ENCODE results near the gene STT3A.
A peak's percentile ranks its signal among the peaks of the same experiment; 100 is the strongest.
"Not testable (repeated sequence)": the region's sequence is repeated elsewhere in the genome, so short reads cannot be mapped to it uniquely, and the experiment has no call there.

The STT3A gene

DNA sequence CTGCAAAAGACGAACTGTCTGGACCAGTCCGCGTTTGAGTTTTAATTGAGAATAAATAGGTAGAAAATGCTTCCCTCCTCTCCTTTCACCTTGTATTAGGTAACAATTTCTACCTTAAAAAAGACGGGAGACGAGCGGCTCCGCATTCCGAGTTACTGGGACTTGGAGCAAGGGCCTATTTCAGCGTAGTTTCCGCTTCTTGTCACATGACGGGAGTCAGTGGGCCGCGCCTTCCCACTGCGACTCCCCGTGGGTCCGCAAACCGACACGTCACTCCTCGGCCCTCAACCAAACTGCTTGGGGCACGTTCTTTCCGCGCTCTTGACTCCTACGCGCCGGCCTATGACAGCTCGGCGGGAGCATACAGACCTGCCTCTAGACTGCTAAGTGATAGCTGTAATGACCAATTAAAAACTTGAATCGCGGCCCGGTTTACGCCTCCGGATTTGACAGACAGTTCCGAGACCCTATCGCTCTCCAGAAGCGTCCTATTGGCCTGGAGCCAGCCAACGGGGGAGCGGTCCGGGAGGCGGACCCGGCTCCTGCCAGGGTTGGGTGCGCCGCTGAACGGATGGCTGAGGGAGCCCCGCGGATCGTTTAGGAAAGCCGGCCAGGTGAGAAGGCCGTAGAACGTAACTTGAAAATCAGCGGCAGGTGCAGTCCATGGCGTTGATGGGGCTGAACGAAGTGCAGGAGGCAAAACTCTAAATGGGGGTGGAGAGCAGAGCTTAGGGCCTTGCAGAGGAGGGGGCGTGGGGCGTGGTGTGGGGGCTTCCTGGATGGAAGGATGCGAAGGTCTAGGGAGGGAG is at the start of gene STT3A:
TSS of gene STT3A (plus strand) at position 548 of the 809 bp plus-strand sequence. CDS start 3,064 bp downstream, outside the sequence.
- DNase-seq (ENCODE audit: low read depth in 2 of 2, low spot score in 1 of 2): peak; percentile 96 to 97

DNA sequence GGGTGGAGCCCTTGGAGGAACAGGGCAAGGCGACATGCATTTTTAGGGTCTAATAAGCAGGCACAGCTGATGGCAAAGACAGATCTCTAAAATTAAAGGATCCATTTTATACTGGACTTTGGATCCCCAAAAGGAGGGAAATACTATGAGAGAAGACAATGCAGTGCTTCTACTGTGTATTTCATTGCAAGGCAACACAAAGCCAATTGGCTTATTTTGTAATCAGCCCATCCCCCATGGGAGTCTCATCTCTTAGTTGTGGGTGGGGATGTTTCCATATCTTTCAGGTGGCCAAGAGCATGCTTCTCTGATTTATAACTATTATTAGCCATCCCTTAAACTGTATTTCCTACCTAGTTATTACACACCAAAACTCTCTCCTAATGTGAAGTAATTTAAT is 41.9 kb upstream of the STT3A start:
- no peak for DNase-seq (ENCODE audit: low read depth in 2 of 2, low spot score in 1 of 2)

GRCh38 chr11:125551835-125552342 is 40.8 kb upstream of the STT3A start:
- DNase-seq (ENCODE audit: low read depth in 2 of 2, low spot score in 1 of 2): no peak

GRCh38 chr11:125552927-125553326 is 39.7 kb upstream of the STT3A start:
- DNase-seq (ENCODE audit: low read depth in 2 of 2, low spot score in 1 of 2): no peak

- DNase-seq (ENCODE audit: low read depth in 2 of 2, low spot score in 1 of 2): no peak
These were observed 39.3 kb upstream of the STT3A start for GRCh38 chr11:125553357-125553756.

DNA sequence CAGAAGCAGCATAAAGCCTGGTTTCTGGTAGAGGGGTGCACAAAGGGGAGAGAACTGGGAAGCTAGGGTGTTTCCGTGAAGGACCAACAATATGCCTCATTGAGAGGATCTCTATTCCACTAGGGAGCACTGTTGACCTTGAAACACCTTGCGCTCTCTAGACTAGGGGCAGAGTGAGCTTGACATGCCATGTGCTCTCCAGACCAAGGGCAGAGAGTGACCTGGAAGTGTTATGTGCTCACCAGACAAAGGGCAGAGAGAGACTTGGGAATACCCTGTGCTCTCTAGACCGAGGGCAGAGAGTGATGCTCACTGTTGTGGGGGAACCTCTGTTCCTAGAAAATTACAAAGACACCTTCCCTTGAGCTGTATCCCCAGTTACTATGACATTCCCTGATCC is 38.6 kb upstream of the STT3A start:
- DNase-seq (ENCODE audit: low read depth in 2 of 2, low spot score in 1 of 2): no peak

- no peak for DNase-seq (ENCODE audit: low read depth in 2 of 2, low spot score in 1 of 2)
These were observed 32.8 kb upstream of the STT3A start for GRCh38 chr11:125559888-125560287.

- DNase-seq (ENCODE audit: low read depth in 2 of 2, low spot score in 1 of 2): no peak
These were observed 30.7 kb upstream of the STT3A start for GRCh38 chr11:125561924-125562323.

- DNase-seq (ENCODE audit: low read depth in 2 of 2, low spot score in 1 of 2): no peak
These were observed 30.2 kb upstream of the STT3A start for GRCh38 chr11:125562430-125562829.

DNA sequence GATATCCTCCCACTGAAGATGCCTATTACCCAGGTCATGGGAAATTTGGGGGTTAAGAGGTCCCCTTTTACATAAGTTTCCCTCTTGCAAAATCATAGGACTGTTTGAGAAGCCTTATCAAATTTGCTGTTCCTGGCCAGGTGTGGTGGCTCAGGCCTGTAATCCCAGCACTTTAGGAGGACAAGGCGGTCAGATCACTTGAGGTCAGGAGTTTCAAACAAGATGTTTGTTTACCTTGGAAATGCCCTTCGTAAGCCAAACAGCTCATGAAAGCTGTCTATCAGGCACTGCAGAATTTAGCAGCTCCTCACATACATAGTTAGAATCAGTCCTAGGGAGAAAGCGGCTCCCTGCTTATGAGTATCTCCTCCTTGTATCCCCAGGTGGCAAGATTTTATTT is 28.3 kb upstream of the STT3A start:
- DNase-seq (ENCODE audit: low read depth in 2 of 2, low spot score in 1 of 2): no peak

DNA sequence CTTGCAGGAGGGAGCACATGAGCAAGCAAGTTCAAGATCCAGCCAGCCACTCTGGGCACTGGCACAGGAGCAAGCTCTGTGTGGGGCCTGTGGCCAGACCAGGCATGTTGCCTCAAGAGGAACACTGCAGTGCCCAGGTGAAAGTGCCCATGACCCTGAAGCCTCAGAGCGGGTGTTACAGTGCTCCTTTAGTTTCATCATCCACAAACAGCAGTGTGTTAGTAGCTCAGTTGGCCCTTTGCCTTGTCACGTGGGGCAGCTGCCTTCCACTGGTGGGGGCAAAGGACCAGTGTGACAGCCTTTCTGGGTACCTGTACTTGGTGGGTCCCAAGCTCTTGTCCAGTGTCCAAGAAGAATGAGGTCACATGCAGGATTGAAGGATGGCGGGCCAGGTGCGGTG is 26.4 kb upstream of the STT3A start:
- no peak for DNase-seq (ENCODE audit: low read depth in 2 of 2, low spot score in 1 of 2)

DNA sequence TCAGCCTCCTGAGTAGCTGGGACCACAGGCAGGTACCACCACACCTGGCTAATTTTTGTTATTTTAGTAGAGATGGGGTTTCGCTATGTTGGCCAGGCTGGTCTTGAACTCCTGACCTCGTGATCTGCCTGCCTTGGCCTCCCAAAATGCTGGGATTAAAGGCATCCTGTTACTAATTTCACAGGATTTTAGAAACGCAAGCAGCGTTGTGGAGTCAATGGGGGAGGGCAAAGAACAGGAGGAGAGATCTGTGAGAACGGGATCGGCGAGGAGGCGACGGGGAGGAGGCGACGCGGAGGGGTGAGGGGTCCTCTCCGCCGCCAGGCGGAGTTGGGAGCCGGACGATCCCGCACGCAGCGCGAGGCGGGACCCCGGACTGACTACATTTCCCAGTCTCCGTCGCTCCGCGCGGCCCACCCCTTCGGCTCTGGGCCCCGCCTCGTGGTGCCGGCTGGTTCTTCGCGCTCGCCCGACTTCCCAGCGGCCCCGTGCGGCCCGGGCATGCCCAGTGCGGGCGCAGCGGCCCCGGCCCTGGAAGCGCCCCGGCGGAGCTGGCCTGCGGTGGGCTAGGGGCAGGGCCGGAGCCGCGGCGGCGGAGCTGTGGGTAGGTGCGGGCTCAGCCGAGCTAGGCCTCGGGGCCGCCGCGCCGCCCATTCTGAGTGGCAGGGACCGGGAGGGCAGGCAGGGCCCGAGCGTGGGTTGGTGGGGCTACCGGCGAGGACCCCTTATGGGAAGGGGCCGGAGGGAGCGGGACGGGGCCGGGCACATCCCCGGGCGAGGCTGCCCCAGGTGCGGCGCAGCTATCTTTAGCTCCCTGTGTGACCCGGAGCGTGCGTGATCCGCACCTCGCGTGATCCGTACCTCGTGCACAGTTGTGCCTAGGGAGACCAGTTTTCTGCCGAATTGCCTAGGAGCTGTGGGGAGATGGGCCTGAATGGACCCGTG is 23.4 kb upstream of the STT3A start, which contains the start of gene EI24:
TSS of gene EI24 (plus strand) at position 508 of the 945 bp plus-strand sequence. CDS start 3,051 bp downstream, outside the sequence.
- DNase-seq (ENCODE audit: low read depth in 2 of 2, low spot score in 1 of 2): peak; percentile 53 to 81

DNA sequence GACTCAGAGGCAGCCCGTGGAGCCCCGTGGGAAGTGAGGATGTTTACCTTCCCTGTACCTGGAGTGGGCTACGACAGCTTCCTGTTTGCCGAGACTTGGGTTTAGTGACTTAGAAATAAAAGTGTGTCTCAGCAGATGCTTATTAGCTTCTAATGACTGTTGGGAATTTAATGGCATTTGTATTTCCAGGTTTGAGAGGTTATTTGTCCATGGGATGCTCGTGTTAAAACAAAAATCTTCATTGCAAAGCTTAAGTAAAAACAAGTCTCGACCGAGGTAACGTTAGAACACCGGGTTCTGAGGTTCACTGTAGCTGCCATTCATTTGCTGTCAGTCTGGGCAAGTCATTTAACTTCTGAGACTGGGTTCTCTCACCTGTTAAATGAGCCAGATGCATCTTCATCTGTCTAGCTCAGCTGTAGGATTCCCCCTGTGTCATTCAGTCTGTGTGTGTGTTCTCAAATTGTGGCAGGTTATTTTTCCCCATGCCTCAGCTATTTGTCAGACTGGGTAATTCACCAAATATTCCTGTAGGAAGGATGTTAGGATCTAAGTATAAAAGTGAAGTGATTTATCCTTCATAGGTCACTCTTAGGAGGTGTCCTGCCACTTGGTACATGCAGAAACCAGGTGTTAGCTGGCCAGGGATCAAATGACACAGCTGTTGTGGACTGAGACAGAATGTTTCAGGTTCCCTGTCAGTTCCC is 22.6 kb upstream of the STT3A start:
- no peak for DNase-seq (ENCODE audit: low read depth in 2 of 2, low spot score in 1 of 2)

GRCh38 chr11:125570952-125571351 is 21.7 kb upstream of the STT3A start:
- no peak for DNase-seq (ENCODE audit: low read depth in 2 of 2, low spot score in 1 of 2)

DNA sequence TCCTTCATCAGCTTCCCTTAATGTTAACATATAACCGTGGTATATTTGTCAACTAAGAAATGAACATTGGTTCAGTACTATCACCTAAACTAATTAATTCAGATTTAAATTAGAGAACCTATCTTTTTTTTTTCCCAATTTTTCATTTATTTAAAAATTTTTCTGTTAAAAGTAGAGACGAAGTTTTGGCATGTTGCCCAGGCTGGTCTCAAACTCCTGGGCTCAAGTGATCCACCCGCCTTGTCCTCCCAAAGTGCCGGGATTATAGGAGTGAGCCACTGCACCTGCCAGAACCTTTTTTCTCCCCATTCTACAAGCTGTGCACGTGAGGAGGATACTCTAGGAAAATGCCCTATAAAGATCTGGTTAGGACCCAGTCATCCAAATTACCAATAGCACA is 19.7 kb upstream of the STT3A start:
- no peak for DNase-seq (ENCODE audit: low read depth in 2 of 2, low spot score in 1 of 2)

- DNase-seq (ENCODE audit: low read depth in 2 of 2, low spot score in 1 of 2): not testable (repeated sequence)
These were observed 15.5 kb upstream of the STT3A start for GRCh38 chr11:125577181-125577580.

DNA sequence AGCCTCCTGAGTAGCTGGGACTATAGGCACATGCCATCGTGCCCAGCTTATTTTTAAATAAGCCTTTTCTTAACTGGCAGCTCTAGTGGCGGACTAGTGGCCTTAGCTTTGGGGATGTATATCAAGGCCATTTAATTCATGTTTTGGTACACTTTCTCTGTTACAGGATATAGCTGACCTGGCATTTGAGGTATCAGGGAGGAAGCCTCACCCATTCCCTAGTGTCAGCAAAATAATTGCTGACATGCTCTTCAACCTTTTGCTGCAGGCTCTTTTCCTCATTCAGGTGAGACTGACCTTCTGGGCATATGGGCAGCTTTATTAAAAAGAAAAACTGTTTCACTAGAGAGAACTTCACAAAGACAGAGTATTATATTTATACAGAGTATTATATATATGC is 13.9 kb upstream of the STT3A start:
- no peak for DNase-seq (ENCODE audit: low read depth in 2 of 2, low spot score in 1 of 2)

DNA sequence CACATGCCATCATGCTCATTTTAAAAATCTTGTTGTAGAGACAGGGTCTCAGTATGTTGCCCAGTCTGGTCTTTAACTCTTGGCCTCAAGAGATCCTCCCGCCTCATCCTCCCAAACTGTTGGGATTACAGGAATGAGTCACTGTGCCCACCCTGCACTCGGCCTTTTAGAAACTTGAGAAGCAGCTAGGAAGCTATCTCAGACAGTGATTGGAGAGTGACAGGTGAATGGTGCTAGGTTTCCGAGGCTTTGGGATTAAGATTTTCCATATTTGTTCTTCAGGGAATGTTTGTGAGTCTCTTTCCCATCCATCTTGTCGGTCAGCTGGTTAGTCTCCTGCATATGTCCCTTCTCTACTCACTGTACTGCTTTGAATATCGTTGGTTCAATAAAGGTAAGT is 12.8 kb upstream of the STT3A start:
- no peak for DNase-seq (ENCODE audit: low read depth in 2 of 2, low spot score in 1 of 2)

- no peak for DNase-seq (ENCODE audit: low read depth in 2 of 2, low spot score in 1 of 2)
These were observed 9.2 kb upstream of the STT3A start for GRCh38 chr11:125583496-125583895.

DNA sequence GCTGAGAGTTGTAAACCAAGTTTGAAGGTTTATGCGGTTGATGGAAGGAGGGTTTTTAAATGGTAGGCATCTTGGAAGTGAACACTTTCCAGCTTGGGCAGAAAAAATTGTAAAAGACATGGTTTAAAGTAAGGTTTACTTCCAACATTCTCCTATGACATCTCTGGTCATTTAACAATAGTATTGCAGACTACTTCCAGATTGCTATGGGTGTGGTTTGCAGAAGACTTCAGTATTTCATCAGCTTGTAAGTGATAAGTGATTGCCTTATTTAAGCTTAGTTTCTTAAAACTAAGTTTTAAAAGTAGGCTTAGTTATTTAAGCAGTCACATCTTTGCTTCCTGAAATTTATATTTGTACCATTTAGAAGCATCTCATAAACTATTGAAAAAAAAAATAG is 7.2 kb upstream of the STT3A start:
- DNase-seq (ENCODE audit: low read depth in 2 of 2, low spot score in 1 of 2): no peak

DNA sequence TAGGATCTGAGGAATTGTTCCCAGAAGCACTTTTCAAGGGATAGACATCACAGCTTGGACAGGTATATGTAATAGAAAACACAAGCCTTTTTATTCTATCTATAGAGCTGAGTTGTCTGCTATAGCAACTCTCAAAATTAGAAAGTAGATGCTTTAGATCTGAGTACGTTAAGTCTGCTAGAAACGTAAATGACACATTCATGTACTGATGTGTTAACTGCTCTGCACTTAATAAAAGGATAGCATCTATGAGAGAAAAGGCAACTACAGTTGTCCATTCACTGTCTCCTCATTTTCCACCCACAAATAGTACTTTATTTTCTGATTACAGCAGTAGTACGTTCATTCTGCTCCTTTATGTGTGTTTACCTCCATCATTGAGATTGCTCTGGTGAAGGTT is 6.0 kb upstream of the STT3A start:
- DNase-seq (ENCODE audit: low read depth in 2 of 2, low spot score in 1 of 2): no peak

All from stimulated activated CD8-positive, alpha-beta memory T cell treated with anti-CD3 and anti-CD28 coated beads, Interleukin-4, amount 100 ng/mL, for 4 hours (primary cell).